Stimulated activated CD8-positive, alpha-beta memory T cell treated with anti-CD3 and anti-CD28 coated beads, Interleukin-12 subunit alpha, Interleukin-12 subunit beta, amount 100 ng/mL, for 1 hour (primary cell): ENCODE data around the gene PRRT2.

Experiments used
- DNase-seq: peaks from one replicate; pipeline ENCODE4 v3.0.0-alpha.2; 2020; ENCODE audit warnings: low read depth

PRRT2 gene

DNA sequence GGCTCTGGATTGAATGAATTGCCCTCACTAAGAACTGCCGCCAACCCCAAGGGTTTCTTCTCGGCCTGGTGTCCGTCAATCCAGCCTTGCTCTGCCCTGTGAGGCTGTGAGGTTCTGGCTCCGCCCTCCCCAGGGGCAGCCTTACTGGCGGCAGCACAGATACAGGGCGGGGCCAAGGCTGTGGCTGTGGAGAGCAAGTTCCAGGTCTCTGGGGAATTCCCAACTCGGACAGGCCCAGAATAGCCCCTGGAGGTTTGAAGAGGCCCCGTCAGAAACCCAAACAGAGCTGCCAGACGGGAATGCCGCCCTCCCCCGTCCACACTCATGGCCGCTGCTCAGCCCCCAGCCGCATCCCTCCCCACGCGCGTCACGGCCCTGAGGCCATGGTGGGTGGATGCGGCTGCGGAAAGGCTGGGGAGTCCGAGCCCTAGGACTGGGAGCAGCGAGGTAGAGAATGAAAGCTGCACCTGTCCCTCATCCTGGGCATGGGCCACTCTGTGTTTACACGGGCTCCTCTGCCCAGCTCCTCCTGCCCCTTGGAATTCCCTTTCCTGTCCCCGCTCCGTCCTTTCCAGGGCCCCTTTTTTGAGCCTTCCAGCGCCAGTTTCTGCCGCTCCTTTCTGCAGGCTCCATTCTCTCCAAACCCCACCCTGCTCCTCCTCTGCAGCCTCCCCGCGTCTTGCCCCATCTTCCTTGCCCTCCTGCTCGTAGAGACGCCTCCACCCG lies 660 bp upstream of the PRRT2 start:
- DNase-seq, result no peak

DNA sequence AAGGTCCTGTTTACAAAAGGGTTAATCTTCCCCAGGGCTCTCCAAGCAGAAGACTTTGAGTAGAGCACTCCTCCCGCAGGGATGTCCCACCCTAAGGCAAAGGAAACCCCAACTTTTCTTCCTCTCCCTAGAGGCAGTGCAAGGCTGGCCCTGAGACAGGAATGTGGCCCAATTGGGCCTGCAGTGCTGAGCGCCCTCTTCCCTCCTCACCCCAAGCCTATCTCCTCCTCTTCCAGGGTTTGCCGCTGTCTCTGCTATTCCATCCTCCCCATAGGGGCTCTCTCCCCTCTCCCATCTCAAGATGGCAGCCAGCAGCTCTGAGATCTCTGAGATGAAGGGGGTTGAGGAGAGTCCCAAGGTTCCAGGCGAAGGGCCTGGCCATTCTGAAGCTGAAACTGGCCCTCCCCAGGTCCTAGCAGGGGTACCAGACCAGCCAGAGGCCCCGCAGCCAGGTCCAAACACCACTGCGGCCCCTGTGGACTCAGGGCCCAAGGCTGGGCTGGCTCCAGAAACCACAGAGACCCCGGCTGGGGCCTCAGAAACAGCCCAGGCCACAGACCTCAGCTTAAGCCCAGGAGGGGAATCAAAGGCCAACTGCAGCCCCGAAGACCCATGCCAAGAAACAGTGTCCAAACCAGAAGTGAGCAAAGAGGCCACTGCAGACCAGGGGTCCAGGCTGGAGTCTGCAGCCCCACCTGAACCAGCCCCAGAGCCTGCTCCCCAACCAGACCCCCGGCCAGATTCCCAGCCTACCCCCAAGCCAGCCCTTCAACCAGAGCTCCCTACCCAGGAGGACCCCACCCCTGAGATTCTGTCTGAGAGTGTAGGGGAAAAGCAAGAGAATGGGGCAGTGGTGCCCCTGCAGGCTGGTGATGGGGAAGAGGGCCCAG lies 1.0 kb downstream of the PRRT2 start:
- DNase-seq, result no peak

GRCh38 chr16:29813644-29814562 lies 1.9 kb downstream of the PRRT2 start:
- DNase-seq, result no peak

DNA sequence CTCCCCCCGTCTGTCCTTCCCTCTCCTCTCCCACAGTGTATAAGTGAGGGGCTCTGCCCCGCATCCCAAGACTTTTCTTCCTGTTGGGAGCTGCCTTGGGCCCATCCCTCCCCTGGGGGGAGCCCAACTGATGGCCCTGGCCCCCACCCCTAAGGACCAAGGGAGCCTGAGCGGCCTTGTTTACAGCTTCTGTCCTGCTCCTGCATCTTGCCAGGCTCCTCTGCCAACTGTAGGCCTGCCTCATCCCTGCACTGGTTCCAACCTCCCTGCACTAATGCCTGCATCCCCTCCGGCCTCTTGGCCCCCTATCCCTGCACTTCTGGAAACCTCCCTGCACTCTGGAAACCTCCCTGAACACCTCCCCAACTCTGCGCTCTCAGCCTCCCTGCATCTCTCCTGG lies 2.6 kb downstream of the PRRT2 start:
- DNase-seq, result no peak

DNA sequence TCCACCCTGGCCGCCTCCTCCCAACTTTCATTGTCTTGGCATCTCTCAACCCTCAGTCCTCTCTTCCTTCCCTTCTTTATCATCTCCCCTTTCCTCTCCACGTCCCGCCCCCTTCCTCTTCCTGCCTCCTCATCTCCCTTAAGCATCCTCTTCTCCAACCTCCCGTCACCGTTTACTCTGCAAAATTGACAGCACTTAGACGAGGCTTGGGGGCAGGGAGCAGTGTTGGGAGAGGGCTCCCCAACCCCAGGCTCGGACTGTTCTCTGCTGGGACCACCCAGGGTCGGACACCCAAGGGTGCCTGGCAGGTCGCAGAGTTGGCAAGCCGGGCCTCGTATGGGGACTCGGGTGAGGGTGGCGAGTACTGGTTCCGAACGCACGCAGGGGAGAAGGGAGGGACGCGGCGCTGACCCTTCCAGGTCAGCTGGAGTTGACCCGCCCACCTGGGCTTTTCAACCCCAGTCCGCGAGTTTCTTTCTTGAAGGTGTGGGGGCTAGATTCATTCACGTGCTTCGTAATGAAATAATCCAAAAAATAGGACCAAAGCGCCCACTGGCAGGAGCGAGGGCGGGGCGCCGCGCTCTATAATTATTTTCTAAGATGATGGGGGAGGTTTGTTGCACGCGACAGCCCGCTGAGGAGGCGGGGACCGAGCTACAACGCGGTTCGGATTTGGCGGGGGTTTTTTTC lies 3.2 kb downstream of the PRRT2 start:
- no peak for DNase-seq

- DNase-seq, result peak; percentile 97
Measured at GRCh38 chr16:29815793-29816693, 4.0 kb downstream of the PRRT2 start, which contains the start of gene PAGR1. Gene PAGR1 (plus strand): TSS chr16:29816152. CDS start chr16:29816526, 374 bp downstream.

GRCh38 chr16:29816694-29817441 lies 4.9 kb downstream of the PRRT2 start:
- DNase-seq, result no peak

DNA sequence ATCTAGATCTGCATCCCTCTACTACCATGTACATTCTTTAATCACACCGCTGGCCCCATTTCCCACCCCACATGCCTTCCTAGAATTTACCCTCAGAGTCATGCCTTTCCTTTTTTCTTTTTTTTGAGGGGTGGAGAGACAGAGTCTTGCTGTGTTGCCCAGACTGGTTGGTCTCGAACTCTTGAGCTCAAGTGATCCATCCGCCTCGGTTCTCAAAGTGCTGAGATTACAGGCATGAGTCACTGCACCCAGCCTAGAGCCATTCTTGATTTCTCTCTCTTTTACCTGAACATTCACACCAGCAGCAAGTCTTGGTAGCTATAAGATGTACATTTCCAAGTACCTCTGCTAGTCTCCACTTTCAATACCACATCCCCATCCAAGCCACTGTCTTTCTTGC lies 6.1 kb downstream of the PRRT2 start:
- DNase-seq, result no peak

- DNase-seq, result no peak
Measured at GRCh38 chr16:29819506-29819905, 7.5 kb downstream of the PRRT2 start.

DNA sequence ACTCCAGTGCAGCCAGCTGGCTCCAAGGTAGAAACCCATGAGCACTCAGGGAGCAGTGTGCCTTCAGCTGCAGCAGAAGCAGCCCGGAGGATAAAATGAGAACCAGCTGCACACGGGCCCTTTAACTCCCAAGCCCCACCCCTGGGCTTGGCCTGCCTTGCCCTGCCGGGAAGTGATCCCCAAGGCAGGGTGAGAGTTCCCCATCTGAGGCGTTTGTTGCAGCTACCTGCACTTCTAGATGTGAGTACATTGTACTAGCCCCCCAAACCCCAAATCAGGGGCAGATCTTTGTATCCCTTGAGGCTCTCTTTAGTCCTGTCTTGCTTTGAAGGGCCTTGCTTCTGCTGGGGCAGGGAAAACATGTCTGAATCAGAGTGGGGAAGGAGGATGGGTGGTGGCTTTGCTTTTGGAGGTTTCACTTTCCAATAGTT lies 8.3 kb downstream of the PRRT2 start, which contains the start of gene MVP:
MVP (plus strand) TSS at position 192 of the 431 bp plus-strand sequence. CDS start 10,088 bp downstream, outside the sequence.
- DNase-seq, result no peak

- DNase-seq, result no peak
Measured at GRCh38 chr16:29820730-29821642, 9.0 kb downstream of the PRRT2 start.

GRCh38 chr16:29821643-29822115 lies 9.7 kb downstream of the PRRT2 start:
- DNase-seq, result no peak

GRCh38 chr16:29824589-29825144 lies 12.7 kb downstream of the PRRT2 start:
- DNase-seq, result no peak

DNA sequence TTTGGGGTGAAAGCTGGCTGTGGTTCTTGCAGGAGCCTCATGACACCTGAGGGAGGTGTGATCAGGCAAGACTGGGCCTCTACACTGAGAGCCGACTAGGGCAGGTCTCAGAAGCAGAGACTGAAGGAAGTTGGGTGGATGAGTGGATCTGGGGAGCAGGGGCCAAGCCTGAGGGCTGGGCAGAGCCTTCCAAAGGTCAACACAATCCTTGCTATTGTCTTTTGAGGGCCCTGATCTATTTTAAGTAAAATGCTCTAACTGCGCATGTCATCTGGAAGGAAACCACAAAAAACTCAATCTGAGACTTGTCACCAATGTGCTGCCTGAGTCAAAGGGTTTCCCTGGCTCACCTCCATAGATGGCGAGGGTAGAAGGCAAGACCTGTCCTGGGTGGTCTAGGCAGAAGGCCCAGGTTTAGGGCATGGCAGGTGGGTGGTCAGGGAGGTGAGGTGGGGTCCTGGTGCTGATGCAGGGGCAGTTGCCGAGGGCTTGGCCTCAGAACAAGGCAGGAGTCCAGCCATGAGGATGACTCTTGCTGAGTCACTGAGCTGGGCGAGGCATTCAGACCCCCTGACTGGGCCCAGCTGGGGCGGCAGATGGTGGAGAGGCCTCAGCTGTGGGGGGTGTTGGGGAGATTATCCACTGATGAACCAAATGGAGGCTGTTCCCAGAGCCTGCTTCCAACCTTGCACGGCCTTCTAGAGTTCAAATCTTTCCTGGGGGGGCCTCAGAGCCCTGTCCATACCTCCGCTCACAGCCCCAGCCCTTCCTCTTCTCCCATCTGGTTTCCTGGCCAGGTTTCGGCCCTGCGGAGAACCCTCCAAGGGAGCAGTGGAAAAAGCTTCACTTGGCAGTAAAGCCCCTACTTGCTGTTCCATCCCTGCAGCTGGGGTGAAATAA lies 13.4 kb downstream of the PRRT2 start:
- DNase-seq, result no peak

DNA sequence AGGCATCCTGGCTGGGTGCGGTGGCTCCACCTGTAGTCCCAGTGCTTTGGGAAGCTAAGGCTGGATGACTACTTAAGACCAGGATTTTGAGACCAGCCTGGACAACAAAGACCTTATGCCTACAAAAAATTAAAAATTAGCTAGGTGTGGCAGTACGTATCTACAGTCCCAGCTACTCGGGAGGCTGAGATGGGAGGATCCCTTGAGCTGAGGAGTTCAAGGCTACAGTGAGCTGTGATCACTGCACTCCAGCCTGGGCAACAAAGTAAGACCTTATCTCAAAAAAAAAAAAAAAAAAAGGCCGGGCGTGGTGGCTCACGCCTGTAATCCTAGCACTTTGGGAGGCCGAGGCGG lies 14.3 kb downstream of the PRRT2 start:
- no peak for DNase-seq

GRCh38 chr16:29830774-29831173 lies 18.8 kb downstream of the PRRT2 start:
- no peak for DNase-seq

DNA sequence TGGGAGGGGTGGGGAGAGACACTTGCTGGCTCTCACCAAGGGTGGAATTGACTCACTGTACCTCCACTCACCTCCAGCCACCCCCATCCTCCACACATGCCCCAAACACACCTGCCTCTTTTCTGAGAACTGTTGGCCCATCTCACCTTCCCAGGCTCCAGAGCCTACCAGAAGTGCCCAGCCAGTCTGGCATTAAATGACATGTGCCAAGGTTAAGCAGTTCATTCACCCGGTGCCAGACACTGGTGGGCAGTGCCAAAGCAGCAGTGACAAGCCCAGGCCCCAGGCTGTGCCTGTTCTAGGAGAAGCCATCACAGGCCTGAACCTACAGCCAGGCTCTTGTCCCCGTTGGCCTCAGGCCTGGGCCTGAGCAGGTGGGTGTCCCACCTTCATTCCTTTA lies 19.5 kb downstream of the PRRT2 start:
- DNase-seq, result no peak
